ENCODE data around the gene GRIPAP1. TPM values are rescaled to one million over a fixed set of nuclear protein-coding genes. Genes with fewer than 3 reads are reported as not detected.

Gene GRIPAP1
- total and polyA plus RNA-seq, 2 of the 13 experiments (the other 11 are each of a cell fraction or from before 2014, with no cell fraction given): 16.1 to 22.6 TPM

DNA sequence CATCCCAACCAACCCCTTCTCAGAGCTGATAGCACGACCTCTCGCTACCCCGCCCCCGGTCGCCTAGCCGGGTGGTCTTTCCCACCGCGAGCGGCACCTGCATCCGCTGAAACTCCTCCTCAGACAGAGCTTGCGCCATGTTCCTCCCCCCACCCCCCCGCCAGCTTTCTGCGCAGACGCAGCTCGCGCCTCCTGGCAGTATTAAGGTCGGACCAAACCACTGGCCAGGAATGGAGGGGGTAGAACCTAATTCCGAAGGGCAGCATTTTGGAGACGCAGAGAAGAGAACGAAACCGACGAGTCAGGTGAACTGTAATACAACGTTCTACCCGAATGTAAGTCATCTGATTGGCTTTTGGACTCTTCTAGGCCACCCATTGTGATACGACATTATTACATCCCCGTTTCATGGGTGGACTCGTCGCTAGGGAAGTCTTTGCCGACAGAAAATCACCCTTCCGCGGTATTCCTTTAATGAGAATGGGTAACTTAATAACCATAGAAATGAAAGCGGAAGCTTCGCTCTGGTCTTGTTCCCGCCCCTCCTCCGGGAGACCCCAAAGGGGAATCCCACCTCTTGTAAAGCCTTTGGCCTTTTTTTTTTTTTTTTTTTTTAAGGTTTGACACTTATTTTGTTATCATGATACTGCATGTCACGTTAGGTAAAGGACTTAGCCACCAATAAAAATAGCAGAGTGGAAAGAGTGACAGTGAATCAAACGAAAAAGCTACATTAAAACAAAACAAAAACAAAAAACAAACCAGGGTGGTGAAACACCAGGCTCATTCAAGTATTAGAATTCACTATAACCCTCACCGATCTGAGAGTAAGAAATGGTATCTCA is at the start of gene GRIPAP1 (continued):
- no peak for TF ChIP-seq NR3C1 (CRISPR knock-in tag; IDR thresholded peaks at IDR 0.05)
- TF ChIP-seq, protein P1, sequence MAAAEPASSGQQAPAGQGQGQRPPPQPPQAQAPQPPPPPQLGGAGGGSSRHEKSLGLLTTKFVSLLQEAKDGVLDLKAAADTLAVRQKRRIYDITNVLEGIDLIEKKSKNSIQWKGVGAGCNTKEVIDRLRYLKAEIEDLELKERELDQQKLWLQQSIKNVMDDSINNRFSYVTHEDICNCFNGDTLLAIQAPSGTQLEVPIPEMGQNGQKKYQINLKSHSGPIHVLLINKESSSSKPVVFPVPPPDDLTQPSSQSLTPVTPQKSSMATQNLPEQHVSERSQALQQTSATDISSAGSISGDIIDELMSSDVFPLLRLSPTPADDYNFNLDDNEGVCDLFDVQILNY (CRISPR knock-in tag; conservative IDR thresholded peaks at IDR 0.05): no peak
- no peak for TF ChIP-seq ATF1 (CRISPR knock-in tag; IDR thresholded peaks at IDR 0.05)
- TF ChIP-seq KDM3A (CRISPR knock-in tag; IDR thresholded peaks at IDR 0.05; ENCODE audit: low read depth): no peak
- no peak for TF ChIP-seq NFE2L2 (IDR thresholded peaks at IDR 0.05; ENCODE audit: low read length)
- TF ChIP-seq ZFP91 (CRISPR knock-in tag; IDR thresholded peaks at IDR 0.05; ENCODE audit: borderline replicate concordance): peak; percentile 57; the same call in 1 of the 2 replicates
- no peak for TF ChIP-seq ZNF768 (CRISPR knock-in tag; IDR thresholded peaks at IDR 0.05)
- TF ChIP-seq ZNF180 (CRISPR knock-in tag; IDR thresholded peaks at IDR 0.05; ENCODE audit: borderline replicate concordance, low read depth): no peak
- TF ChIP-seq ZNF256 (CRISPR knock-in tag; conservative IDR thresholded peaks at IDR 0.05): 0 out of 2 replicates have a peak, but pooled peaks have one; percentile 26
- TF ChIP-seq ATRX (CRISPR knock-in tag; IDR thresholded peaks at IDR 0.05; ENCODE audit: borderline replicate concordance): no peak
- TF ChIP-seq TRAFD1 (CRISPR knock-in tag; IDR thresholded peaks at IDR 0.05; ENCODE audit: borderline replicate concordance): no peak
- TF ChIP-seq HNRNPH1 (optimal IDR thresholded peaks at IDR 0.05; ENCODE audit: low read depth, low read length): peak; percentile 92
- TF ChIP-seq HINFP (CRISPR knock-in tag; IDR thresholded peaks at IDR 0.05; ENCODE audit: low read depth): no peak
- TF ChIP-seq BORCS8-MEF2B (CRISPR knock-in tag; IDR thresholded peaks at IDR 0.05): no peak
- TF ChIP-seq ZNF564 (CRISPR knock-in tag; IDR thresholded peaks at IDR 0.05): no peak
- peak; percentile 10 for TF ChIP-seq ASH2L (IDR thresholded peaks at IDR 0.05; ENCODE audit: insufficient read length, low read depth, low read length)
- no peak for TF ChIP-seq ZBTB3 (CRISPR knock-in tag; IDR thresholded peaks at IDR 0.05; ENCODE audit: borderline replicate concordance, low read depth)
- TF ChIP-seq GLI4 (CRISPR knock-in tag; IDR thresholded peaks at IDR 0.05; ENCODE audit: borderline replicate concordance): no peak
- no peak for TF ChIP-seq HNF4A (CRISPR knock-in tag; IDR thresholded peaks at IDR 0.05)
